Ovary (tissue), 3 donors: ENCODE measurements around the gene CNTNAP4.

Experiments
- CTCF ChIP-seq, 3 donors: fragments of 450-650 bp in 2 of 3; fragments of 200-600 bp in 1 of 3; IDR thresholded peaks; one replicate each; pipeline versions ENCODE4 v1.5.1 to v1.8.0; 2016 to 2022; ENCODE audit warnings: antibody characterized with exemption in 3 of 3, mild to moderate bottlenecking in 1 of 3
- EP300 ChIP-seq: sonication (generic); formaldehyde crosslinking; IDR thresholded peaks from one replicate; pipeline ENCODE4 v1.6.1; 2017; ENCODE audit warnings: antibody characterized with exemption
- POLR2A ChIP-seq: fragments of 450-650 bp; IDR thresholded peaks from one replicate; pipeline ENCODE4 v1.6.1; 2017; ENCODE audit warnings: antibody characterized with exemption, mild to moderate bottlenecking, moderate library complexity
- donor health status: DM: no; HTN: no; CAD: no.

- TF ChIP-seq CTCF (IDR thresholded peaks at IDR 0.05) = no peak
- no peak for TF ChIP-seq POLR2A
- no peak for TF ChIP-seq EP300
These were observed 68.0 kb downstream of the CNTNAP4 start for GRCh38 chr16:76345163-76345661.
